Astrocyte of the spinal cord (primary cell): ENCODE measurements around the gene S100A5.

Source experiments
- DNase-seq: peaks from one replicate; pipeline ENCODE4 v3.0.0; 2011; ENCODE audit warnings: low read depth, low spot score
- H3K4me3 ChIP-seq: 2 replicates; pipeline ENCODE4 v1.5.1; 2011; ENCODE audit warnings: low read depth, mild to moderate bottlenecking, low read length, moderate library complexity
- CTCF ChIP-seq: IDR thresholded peaks from 2 replicates; pipeline ENCODE4 v1.5.1; 2012; ENCODE audit warnings: low read depth, mild to moderate bottlenecking, low read length, inconsistent platforms
- in situ Hi-C: cut with HindIII; loops from 2 replicates; pipeline ENCODE4 v1.10.0; 2017; ENCODE audit warnings: low sequenced_read_pairs

The S100A5 gene

GRCh38 chr1:153550827-153551500 is 10.2 kb upstream of the S100A5 start:
- no peak for TF ChIP-seq CTCF
- in situ Hi-C loops: no loop called here
- no peak for DNase-seq
- no peak overlapping the region for H3K4me3 ChIP-seq

GRCh38 chr1:153550398-153550758 is 9.6 kb upstream of the S100A5 start:
- no peak for TF ChIP-seq CTCF
- DNase-seq: no peak
- in situ Hi-C loops: no loop called here
- H3K4me3 ChIP-seq: no peak overlapping the region

GRCh38 chr1:153549741-153550397 is 9.1 kb upstream of the S100A5 start:
- TF ChIP-seq CTCF: no peak
- DNase-seq: no peak
- in situ Hi-C loops: no loop called here
- H3K4me3 ChIP-seq: no peak overlapping the region

GRCh38 chr1:153548722-153549688 is 8.3 kb upstream of the S100A5 start, which contains the start of gene S100A3:
S100A3 (minus strand) TSS chr1:153549258; CDS start chr1:153548485, 773 bp downstream.
- no peak within 1 kb of the TSS for H3K4me3 ChIP-seq
- peak; percentile 77 for DNase-seq
- TF ChIP-seq CTCF: no peak
- in situ Hi-C loops: no loop called here

- in situ Hi-C loops: no loop called here
- no peak for DNase-seq
- no peak overlapping the region for H3K4me3 ChIP-seq
- no peak for TF ChIP-seq CTCF
These were observed 7.1 kb upstream of the S100A5 start for GRCh38 chr1:153547560-153548551.
